Heart left ventricle (tissue), 16 donors: ENCODE measurements around the gene NELFB. TPM values are rescaled to one million over a fixed set of nuclear protein-coding genes. Genes with fewer than 3 reads are reported as not detected.

Source experiments
- ATAC-seq, 4 donors: fragments of 200-7000 bp; cut with Tn5 transposase; one replicate each; pipeline ENCODE4 v1.9.1; 2020 to 2022; ENCODE audit warnings: moderate library complexity in 4 of 4, mild to moderate bottlenecking in 3 of 4, moderate number of reproducible peaks in 1 of 4
- DNase-seq, 5 donors: peaks; one replicate each; pipeline ENCODE4 v3.0.0-alpha.2; 2020
- H3K27ac ChIP-seq, 12 donors: fragments of 200-600 bp; sonication (generic) in 4 of 12; one replicate each; pipeline versions ENCODE4 v1.5.0 to v1.8.0; 2016 to 2022; ENCODE audit warnings: mild to moderate bottlenecking in 2 of 12
- H3K27me3 ChIP-seq, 9 donors: fragments of 200-600 bp; sonication (generic) in 2 of 9; one replicate each; pipeline versions ENCODE4 v1.5.1 to v1.8.0; 2016 to 2022; ENCODE audit warnings: mild to moderate bottlenecking in 3 of 9
- H3K36me3 ChIP-seq, 9 donors: fragments of 200-600 bp; sonication (generic) in 2 of 9; one replicate each; pipeline versions ENCODE4 v1.5.0 to v1.8.0; 2018 to 2022; ENCODE audit warnings: mild to moderate bottlenecking in 2 of 9
- H3K4me1 ChIP-seq, 12 donors: fragments of 200-600 bp; sonication (generic) in 4 of 12; one replicate each; pipeline versions ENCODE4 v1.5.0 to v1.8.0; 2016 to 2022; ENCODE audit warnings: mild to moderate bottlenecking in 3 of 12
- H3K4me3 ChIP-seq, 12 donors: fragments of 200-600 bp; sonication (generic) in 4 of 12; one replicate each; pipeline versions ENCODE4 v1.5.0 to v1.8.0; 2017 to 2022; ENCODE audit warnings: mild to moderate bottlenecking in 9 of 12, moderate library complexity in 4 of 12
- H3K9me3 ChIP-seq, 12 donors: fragments of 200-600 bp; sonication (generic) in 4 of 12; one replicate each; pipeline versions ENCODE4 v1.5.0 to v1.8.0; 2016 to 2022; ENCODE audit warnings: mild to moderate bottlenecking in 1 of 12
- POLR2A ChIP-seq, 2 donors: fragments of 450-650 bp; IDR thresholded peaks; one replicate each; pipeline ENCODE4 v1.6.1; 2017; ENCODE audit warnings: antibody characterized with exemption in 2 of 2, mild to moderate bottlenecking in 2 of 2, moderate library complexity in 2 of 2
- WGBS, 4 donors: extraction: QIAGEN DNeasy Blood & Tissue Kit in 2 of 4; methylation state at CpG; one replicate each; pipeline versions ENCODE4 v1.1.5 to v1.1.7; 2013 to 2018; 5-methylcytosine and 5-hydroxymethylcytosine counted together
- intact Hi-C, 10 donors: fragments of 100-400 bp; cut with DNase I; formaldehyde crosslinking; loops; one replicate each; pipeline versions ENCODE4 v1.11.1 to v1.14.2; 2022
- polyA plus RNA-seq, 2 donors: library from polyadenylated mRNA; stranded (reverse); fragments of 200-250 nt; gene quantifications; one replicate each; pipeline ENCODE4 v1.2.3, GENCODE V29; 2013
- total RNA-seq, 9 donors: library from RNA; depleted of rRNA in 2 of 9; stranded (reverse); fragments of >200 nt in 2 of 9; fragmentation: NEBNext Ultra II Directional in 3 of 9; extraction: Animal tissue kit (Norgen Biotek cat#: 25700) in 3 of 9; gene quantifications; one replicate each; pipeline versions ENCODE4 v1.1.0 to v1.2.4, GENCODE V29; 2016 to 2023
- TF ChIP-seq, protein P1 (sequence below), 12 donors: fragments of 200-600 bp; sonication (generic) in 4 of 12; IDR thresholded peaks; one replicate each; pipeline versions ENCODE4 v1.5.0 to v1.8.0; 2018 to 2022; ENCODE audit warnings: antibody characterized with exemption in 12 of 12, mild to moderate bottlenecking in 5 of 12
- donor health status: ischemic (EF 13 %, LVEDD 7.1; RV severe dilation, severe dysfunction).
- donor health status: healthy with polysubstance abuse.
- donor health status: DM: no; HTN: yes; CAD: no.
- donor health status: DM: no; HTN: no; CAD: no.
- donor health status: ischemic (EF 25% LVEDD 6.9; RV normal size, moderate dysfunction).
- donor health status: ischemic (EF 25% LVEDD 5.7; RV mildly dilated, moderate dysfunction).
- donor health status: healthy.
- donor health status: DM: yes; HTN: yes; CAD: no.
- donor health status: ischemic (EF 35%, LVEDD 5.7; RV mildly dilated, moderate dysfunction).
- donor health status: nonischemic (EF 11% LVEDD 7.7; RV severe dilation, severe dysfunction).
- donor health status: DM: yes; HTN: yes; CAD: no.
- donor health status: PGD.
- donor health status: ischemic (EF 29% LVEDD 5.4; RV normal size, mild dysfunction).
- donor health status: nonischemic (EF 23%, LVEDD 6.1; RV moderate dilation, normal function).

The NELFB gene
- total and polyA plus RNA-seq, 11 donors = 31.4 to 77.8 (median 38.1) TPM

DNA sequence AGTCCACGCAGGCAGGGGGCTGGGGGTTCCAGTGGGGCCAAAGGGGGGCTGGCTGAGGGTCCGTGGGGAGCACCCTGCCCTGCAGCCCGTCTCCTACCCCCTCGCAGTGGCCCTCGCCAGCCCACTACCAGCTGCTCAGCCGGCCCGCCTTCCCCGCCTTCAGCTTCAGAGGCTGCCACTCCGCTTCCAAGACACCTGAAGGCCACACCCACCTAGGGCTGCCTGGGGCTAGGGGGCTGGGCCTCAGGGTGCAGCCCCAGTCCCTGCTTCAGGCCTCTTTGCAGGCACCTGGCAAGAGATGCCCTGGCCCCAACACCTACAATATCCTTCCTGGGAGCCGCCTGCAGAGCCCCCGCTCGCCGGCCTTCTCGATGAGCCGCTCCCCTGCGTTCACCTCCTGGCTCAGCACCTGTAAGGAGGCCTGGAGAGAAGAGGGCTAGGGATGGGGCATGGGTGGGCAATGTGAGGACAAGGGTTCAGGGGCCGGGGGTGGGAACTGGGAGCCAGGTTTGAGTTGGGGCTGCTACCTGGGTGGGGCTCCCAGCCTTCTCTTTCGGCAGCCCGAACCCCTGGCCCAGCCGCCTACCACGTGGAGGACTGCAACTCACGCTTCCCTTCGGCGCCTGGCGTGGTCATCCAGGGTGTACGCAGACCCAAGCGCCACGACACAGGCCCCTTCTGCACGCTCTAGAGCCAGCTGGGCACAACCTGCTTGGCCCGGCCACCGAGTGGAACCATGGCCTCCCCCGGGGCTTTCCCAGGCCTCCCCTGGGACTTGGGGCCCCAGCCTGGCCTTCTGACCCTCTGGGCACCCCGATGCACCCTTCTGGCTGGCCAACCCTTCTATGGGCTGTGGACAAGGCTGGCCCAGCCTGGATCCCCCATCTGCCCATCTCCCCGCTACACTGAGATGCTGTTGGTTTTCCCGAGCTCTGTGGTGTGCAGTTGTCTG, 2.3 kb upstream of the NELFB start:
- no peaks in the 10 kb centered on the region for H3K9me3 ChIP-seq
- peaks cover 7 to 46% (median 27%) of the 10 kb centered on the region in 12 donors for H3K4me1 ChIP-seq
- intact Hi-C loops = no loop called here
- H3K27me3 ChIP-seq = no peaks in the 10 kb centered on the region
- TF ChIP-seq POLR2A (IDR thresholded peaks at IDR 0.05) = no peak
- TF ChIP-seq, protein P1, sequence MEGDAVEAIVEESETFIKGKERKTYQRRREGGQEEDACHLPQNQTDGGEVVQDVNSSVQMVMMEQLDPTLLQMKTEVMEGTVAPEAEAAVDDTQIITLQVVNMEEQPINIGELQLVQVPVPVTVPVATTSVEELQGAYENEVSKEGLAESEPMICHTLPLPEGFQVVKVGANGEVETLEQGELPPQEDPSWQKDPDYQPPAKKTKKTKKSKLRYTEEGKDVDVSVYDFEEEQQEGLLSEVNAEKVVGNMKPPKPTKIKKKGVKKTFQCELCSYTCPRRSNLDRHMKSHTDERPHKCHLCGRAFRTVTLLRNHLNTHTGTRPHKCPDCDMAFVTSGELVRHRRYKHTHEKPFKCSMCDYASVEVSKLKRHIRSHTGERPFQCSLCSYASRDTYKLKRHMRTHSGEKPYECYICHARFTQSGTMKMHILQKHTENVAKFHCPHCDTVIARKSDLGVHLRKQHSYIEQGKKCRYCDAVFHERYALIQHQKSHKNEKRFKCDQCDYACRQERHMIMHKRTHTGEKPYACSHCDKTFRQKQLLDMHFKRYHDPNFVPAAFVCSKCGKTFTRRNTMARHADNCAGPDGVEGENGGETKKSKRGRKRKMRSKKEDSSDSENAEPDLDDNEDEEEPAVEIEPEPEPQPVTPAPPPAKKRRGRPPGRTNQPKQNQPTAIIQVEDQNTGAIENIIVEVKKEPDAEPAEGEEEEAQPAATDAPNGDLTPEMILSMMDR (IDR thresholded peaks at IDR 0.05) = no peak
- 86 to 94% (median 91%) methylated on average over 31 to 35 of the region's 35 CpGs for WGBS, 4 donors
- ATAC-seq (no peak), DNase-seq (peak in 1 of 5 donors; percentile 57)
- H3K4me3 ChIP-seq = no peak overlapping the region
- H3K36me3 ChIP-seq = peaks cover 0 to 18% (median 12%) of the 10 kb centered on the region in 9 donors
- H3K27ac ChIP-seq = no peak overlapping the region

DNA sequence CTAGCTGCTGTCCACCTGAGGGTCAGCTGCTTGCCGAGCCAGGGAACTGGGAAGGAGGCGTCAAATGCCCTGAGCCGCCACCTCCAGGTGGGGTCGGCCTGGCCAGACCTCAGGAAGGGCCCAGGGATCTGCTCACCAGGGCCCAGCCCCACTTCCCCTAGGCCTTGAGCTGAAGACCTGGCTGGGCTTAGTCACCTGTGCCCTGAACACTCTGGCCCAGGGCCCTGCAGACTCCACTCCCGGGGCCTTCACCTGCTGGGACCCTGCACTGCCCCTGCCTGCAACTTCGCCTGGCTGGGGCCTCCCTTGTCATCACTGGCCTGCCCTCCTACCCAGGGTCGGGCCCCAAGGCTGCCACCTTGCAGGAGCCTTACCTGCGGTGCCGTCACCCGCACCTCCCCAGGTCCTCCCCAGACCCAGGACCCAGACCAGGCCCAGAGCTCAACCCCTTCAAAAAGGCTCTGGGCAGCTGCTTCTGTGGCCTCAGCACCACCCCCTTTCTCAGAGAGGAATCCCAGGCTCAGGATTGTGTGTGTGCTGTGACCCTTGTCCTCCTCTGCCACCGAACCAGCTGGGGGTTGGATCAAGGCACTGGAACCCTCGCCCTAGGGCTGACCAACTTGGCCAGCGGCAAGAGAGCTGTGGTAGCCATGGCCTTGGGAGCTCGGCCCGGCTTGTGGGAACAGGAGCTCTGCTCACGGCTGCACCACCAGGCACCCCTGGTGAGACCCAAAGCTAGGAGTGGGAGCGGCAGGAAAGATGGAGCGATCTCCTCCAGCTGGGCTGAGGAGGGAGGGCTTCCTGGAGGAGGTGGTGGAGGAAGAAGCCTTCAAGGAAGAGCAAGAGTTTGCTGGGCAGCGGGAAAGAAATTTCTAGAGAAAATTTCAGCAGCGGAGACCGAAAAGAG, 1.2 kb upstream of the NELFB start:
- Histone ChIP-seq H3K27ac (peak overlapping the region in 10 of 12 donors; percentile 65 to 95 (median 86)), H3K27me3 (no peaks in the 10 kb centered on the region), H3K4me1 (peaks cover 7 to 46% (median 27%) of the 10 kb centered on the region in 12 donors), H3K9me3 (no peaks in the 10 kb centered on the region), H3K4me3 (peak overlapping the region; percentile 64 to 100 (median 99)), H3K36me3 (peaks cover 0 to 28% (median 23%) of the 10 kb centered on the region in 9 donors)
- no peak for TF ChIP-seq POLR2A (IDR thresholded peaks at IDR 0.05)
- TF ChIP-seq, protein P1 (IDR thresholded peaks at IDR 0.05) = no peak
- intact Hi-C loops = no loop called here
- 66 to 76% (median 72%) methylated on average over 18 to 21 of the region's 21 CpGs for WGBS, 4 donors
- DNase-seq (peak in 1 of 5 donors; percentile 62), ATAC-seq (peak in 1 of 4 donors; percentile 2)

GRCh38 chr9:137255448-137256114, 454 bp downstream of the NELFB start:
- Histone ChIP-seq H3K27me3 (no peaks in the 10 kb centered on the region), H3K27ac (peak overlapping the region; percentile 51 to 95 (median 84)), H3K36me3 (peaks cover 0 to 40% (median 29%) of the 10 kb centered on the region in 9 donors), H3K4me1 (peaks cover 7 to 33% (median 23%) of the 10 kb centered on the region in 12 donors), H3K4me3 (peak overlapping the region; percentile 76 to 100 (median 99)), H3K9me3 (no peaks in the 10 kb centered on the region)
- WGBS, 4 donors = 2 to 7% (median 3%) methylated on average over 21 to 51 of the region's 51 CpGs
- peak in 3 of 4 donors; percentile 9 to 34 (median 27) for ATAC-seq
- DNase-seq = peak in 1 of 5 donors; percentile 52
- intact Hi-C loops = loop anchor here in 1 of 10 donors (1.0 kb wide), 1 partner anchor 14 kb away; the partner anchor contains the start of gene TUBB4B
- TF ChIP-seq, protein P1 (IDR thresholded peaks at IDR 0.05) = no peak
- TF ChIP-seq POLR2A (IDR thresholded peaks at IDR 0.05) = no peak
